Measurements from ENCODE around the gene NOS3.

The NOS3 gene

DNA sequence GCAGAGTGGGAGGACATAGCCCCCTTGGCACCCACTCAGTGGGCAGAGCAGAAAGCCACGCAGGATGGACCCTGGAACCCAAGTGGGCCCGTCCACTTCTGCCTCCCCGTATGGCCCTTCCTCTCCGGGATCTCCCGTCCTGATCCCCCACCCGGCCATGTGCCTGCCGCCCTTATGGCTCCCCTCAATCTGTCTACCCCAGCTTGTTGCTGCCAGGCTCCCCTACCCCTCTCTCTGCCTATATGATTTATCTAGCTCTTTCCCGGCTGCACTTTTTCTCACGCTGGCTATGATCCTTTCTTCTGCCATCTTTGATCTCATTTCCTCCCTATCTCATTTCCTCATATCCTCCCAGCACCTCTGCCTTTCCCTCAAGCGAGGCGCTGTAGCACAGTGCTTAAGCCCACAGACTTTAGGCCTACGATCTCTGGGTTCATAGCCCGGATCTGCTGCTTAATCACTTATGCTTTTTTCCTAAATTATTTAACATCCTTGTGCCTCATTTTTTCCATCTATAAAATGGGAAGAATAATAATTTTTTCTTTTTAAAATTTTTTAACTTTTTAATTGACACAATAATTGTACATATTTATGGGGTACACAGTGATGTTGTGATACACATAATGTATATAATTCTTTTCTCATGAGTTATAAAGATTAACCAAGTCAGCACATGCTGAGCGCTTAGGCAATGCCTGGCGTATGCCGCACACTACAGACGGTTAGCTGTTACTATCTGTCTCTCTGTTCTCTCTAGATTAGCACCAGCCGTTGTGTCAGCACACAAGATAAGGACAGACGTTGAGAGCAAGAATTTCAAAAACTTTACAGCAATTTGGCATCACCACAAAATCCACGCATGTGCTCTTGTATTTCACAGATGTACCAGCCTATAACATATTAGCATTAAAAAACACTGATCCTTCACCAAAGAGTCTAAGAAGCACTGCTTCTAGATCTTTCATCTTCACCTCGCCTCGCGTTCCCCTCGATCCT lies 30.8 kb upstream of the NOS3 start:
- ChIA-PET POLR2A (interaction anchor here (1.3 kb wide), 1 partner anchor 9 kb away, joined by 3 read pairs; no protein-coding TSS in a partner anchor), CTCF (interaction anchor here (0.9 to 15.2 kb wide), 13 partner anchors 9 to 152 kb away, joined by 3 to 215 read pairs (median 5); partner anchors contain the start of gene NOS3)
- DNase-seq = peak; percentile 73 to 87 (median 87)
- Histone ChIP-seq H3K27ac (ENCODE audit: insufficient read depth in 1 of 2, low read depth in 1 of 2, low read length in 2 of 2, poor library complexity in 1 of 2, severe bottlenecking in 2 of 2) (peak overlapping the region in 1 of 2 experiments; percentile 77), H3K4me1 (ENCODE audit: control extremely low read depth in 1 of 4, control insufficient read depth in 4 of 4, insufficient read depth in 4 of 4, low read length in 3 of 4) (peaks cover 0 to 46% (median 38%) of the 10 kb centered on the region in 4 experiments), H3K36me3 (ENCODE audit: control insufficient read depth in 4 of 4, insufficient read depth in 4 of 4, low read length in 3 of 4) (no peaks in the 10 kb centered on the region), H3K27me3 (replicated peaks in 2 of 5; ENCODE audit: control insufficient read depth in 4 of 5, insufficient read depth in 5 of 5, low read length in 4 of 5) (peaks cover 0 to 54% (median 22%) of the 10 kb centered on the region in 5 experiments), H3K9me3 (ENCODE audit: control extremely low read depth in 1 of 5, control insufficient read depth in 4 of 5, insufficient read depth in 2 of 5, low read depth in 1 of 5, low read length in 4 of 5) (no peaks in the 10 kb centered on the region), H3K4me3 (ENCODE audit: control insufficient read depth in 1 of 7, extremely low read depth in 1 of 7, insufficient read depth in 4 of 7, low read depth in 2 of 7, low read length in 6 of 7) (no peak overlapping the region)
- 55% methylated on average over 20 of the region's 24 CpGs for WGBS (ENCODE audit: insufficient coverage)

DNA sequence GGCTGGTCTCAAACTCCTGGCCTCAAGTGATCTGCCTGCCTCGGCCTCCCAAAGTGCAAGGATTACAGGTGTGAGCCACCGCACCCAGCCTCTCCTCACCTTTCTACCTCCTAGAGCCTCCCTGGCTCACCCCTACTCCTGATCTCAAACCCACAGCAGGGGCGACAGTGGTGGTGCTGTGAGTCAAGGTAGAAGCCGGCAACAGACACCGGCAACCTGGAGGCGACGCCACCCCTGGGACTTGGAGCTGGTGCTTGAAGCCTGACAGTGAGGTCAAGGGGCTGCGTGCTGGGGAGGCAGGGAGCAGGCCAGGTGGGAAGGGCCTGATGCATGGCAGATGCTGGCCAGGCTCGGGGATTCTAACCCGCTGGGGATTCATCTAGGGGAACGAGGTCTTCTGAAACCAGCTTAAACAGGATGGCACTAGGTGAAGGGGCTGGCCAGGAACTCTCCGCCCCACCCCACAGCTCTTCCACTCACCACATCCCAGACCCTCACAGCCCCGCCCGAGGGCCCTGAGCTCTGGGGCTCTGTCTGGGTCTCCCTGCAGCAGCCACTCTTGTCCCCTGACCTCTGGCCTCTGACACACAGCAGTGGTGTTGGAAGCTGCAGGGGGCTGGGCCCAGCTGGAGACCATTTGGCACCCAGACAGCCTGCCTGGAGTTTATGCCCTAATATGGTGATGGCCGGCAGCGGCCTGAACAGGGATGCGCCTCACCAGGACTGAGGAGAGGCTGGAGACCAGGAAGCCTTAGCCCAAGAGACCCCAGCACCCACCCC lies 29.1 kb upstream of the NOS3 start:
- Histone ChIP-seq H3K4me3 (ENCODE audit: control insufficient read depth in 1 of 7, extremely low read depth in 1 of 7, insufficient read depth in 4 of 7, low read depth in 2 of 7, low read length in 6 of 7) (no peak overlapping the region), H3K4me1 (ENCODE audit: control extremely low read depth in 1 of 4, control insufficient read depth in 4 of 4, insufficient read depth in 4 of 4, low read length in 3 of 4) (peaks cover 0 to 38% (median 32%) of the 10 kb centered on the region in 4 experiments), H3K27me3 (replicated peaks in 2 of 5; ENCODE audit: control insufficient read depth in 4 of 5, insufficient read depth in 5 of 5, low read length in 4 of 5) (peaks cover 0 to 47% (median 22%) of the 10 kb centered on the region in 5 experiments), H3K27ac (ENCODE audit: insufficient read depth in 1 of 2, low read depth in 1 of 2, low read length in 2 of 2, poor library complexity in 1 of 2, severe bottlenecking in 2 of 2) (peak overlapping the region in 1 of 2 experiments; percentile 49), H3K9me3 (ENCODE audit: control extremely low read depth in 1 of 5, control insufficient read depth in 4 of 5, insufficient read depth in 2 of 5, low read depth in 1 of 5, low read length in 4 of 5) (no peaks in the 10 kb centered on the region), H3K36me3 (ENCODE audit: control insufficient read depth in 4 of 4, insufficient read depth in 4 of 4, low read length in 3 of 4) (no peaks in the 10 kb centered on the region)
- POLR2A ChIA-PET = no interaction called here
- 95% methylated on average over 13 of the region's 17 CpGs for WGBS (ENCODE audit: insufficient coverage)
- CTCF ChIA-PET = interaction anchor here (0.6 to 15.2 kb wide), 27 partner anchors 8 to 617 kb away, joined by 3 to 215 read pairs (median 6); partner anchors contain the start of gene NOS3
- no peak for DNase-seq

DNA sequence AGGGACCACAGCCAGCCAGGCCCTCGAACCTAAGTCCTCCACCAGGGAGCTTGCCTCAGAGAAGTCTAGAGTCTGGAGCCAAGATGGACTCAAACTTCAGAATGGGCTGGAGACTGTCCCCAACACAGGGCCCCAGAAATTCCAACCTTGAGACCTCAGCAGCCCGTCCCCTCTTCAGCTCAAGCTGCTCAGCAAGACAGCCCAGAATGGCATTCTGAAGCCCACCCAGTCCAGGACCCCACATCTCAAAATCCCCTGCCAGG lies 28.6 kb upstream of the NOS3 start:
- no peak for DNase-seq
- Histone ChIP-seq H3K4me1 (ENCODE audit: control extremely low read depth in 1 of 4, control insufficient read depth in 4 of 4, insufficient read depth in 4 of 4, low read length in 3 of 4) (peaks cover 0 to 38% (median 32%) of the 10 kb centered on the region in 4 experiments), H3K9me3 (ENCODE audit: control extremely low read depth in 1 of 5, control insufficient read depth in 4 of 5, insufficient read depth in 2 of 5, low read depth in 1 of 5, low read length in 4 of 5) (no peaks in the 10 kb centered on the region), H3K4me3 (ENCODE audit: control insufficient read depth in 1 of 7, extremely low read depth in 1 of 7, insufficient read depth in 4 of 7, low read depth in 2 of 7, low read length in 6 of 7) (no peak overlapping the region), H3K27me3 (replicated peaks in 2 of 5; ENCODE audit: control insufficient read depth in 4 of 5, insufficient read depth in 5 of 5, low read length in 4 of 5) (peaks cover 0 to 43% (median 22%) of the 10 kb centered on the region in 5 experiments), H3K27ac (ENCODE audit: insufficient read depth in 1 of 2, low read depth in 1 of 2, low read length in 2 of 2, poor library complexity in 1 of 2, severe bottlenecking in 2 of 2) (peak overlapping the region in 1 of 2 experiments; percentile 49), H3K36me3 (ENCODE audit: control insufficient read depth in 4 of 4, insufficient read depth in 4 of 4, low read length in 3 of 4) (no peaks in the 10 kb centered on the region)
- WGBS (ENCODE audit: insufficient coverage) = 71% methylated on average over 2 of the region's 2 CpGs
- POLR2A ChIA-PET = interaction anchor here (0.9 kb wide), 1 partner anchor 22 kb away, joined by 4 read pairs; no protein-coding TSS in a partner anchor
- CTCF ChIA-PET = interaction anchor here (0.6 to 15.2 kb wide), 28 partner anchors 8 to 618 kb away, joined by 3 to 215 read pairs (median 6); partner anchors contain the start of gene NOS3

DNA sequence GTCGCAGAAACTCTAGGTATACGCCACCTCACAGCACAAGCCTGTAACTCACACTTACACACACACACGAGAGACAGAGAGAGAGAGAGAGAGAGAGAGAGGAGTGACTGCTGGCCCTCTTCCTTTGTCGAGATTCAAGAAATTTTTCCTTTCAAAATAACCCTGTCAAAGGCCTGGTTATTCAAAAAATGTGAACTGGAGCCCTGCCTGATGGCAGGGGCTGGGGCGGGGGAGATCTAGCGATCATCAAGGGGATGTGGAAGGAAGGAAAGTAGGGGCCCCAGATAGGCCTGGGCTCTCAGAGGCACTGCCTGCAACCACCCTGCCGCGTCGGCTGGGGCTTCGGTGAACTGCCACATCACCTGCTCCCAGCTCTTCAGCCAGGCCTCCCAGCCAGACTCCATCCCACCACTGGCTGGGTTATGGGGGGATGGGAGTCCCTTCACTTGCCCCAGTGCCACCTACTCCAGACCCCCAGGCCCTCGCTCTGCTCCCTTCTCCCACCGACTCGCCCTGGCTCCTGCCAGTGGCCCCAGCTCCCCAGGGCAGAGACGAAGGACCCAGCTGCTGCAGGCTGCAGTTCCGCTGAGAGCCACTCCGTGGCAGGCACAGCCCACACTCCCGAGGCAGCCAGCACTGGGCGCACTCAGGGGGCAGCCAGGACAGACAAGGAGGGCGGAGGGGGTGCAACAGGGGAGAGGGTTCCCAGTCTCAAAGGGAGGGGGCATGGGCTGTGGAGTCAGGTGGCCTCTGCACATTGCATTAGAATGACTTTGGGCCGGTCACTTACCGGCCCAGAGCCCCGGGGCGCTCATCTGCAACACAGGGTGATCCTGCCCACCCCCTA lies 28.0 kb upstream of the NOS3 start:
- H3K27ac ChIP-seq (ENCODE audit: insufficient read depth in 1 of 2, low read depth in 1 of 2, low read length in 2 of 2, poor library complexity in 1 of 2, severe bottlenecking in 2 of 2) = peak overlapping the region in 1 of 2 experiments; percentile 49
- no peaks in the 10 kb centered on the region for H3K36me3 ChIP-seq (ENCODE audit: control insufficient read depth in 4 of 4, insufficient read depth in 4 of 4, low read length in 3 of 4)
- WGBS (ENCODE audit: insufficient coverage) = 31% methylated on average over 9 of the region's 23 CpGs
- no peaks in the 10 kb centered on the region for H3K9me3 ChIP-seq (ENCODE audit: control extremely low read depth in 1 of 5, control insufficient read depth in 4 of 5, insufficient read depth in 2 of 5, low read depth in 1 of 5, low read length in 4 of 5)
- peaks cover 0 to 40% (median 19%) of the 10 kb centered on the region in 5 experiments for H3K27me3 ChIP-seq (replicated peaks in 2 of 5; ENCODE audit: control insufficient read depth in 4 of 5, insufficient read depth in 5 of 5, low read length in 4 of 5)
- ChIA-PET POLR2A (interaction anchor here (0.6 to 0.9 kb wide), 2 partner anchors 21 to 1130 kb away, joined by 4 read pairs; no protein-coding TSS in a partner anchor), CTCF (interaction anchor here (0.6 to 15.2 kb wide), 34 partner anchors 8 to 207 kb away, joined by 3 to 215 read pairs (median 6); partner anchors contain the start of gene NOS3)
- no peak overlapping the region for H3K4me3 ChIP-seq (ENCODE audit: control insufficient read depth in 1 of 7, extremely low read depth in 1 of 7, insufficient read depth in 4 of 7, low read depth in 2 of 7, low read length in 6 of 7)
- DNase-seq = peak; percentile 60 to 73 (median 69)
- peaks cover 0 to 38% (median 31%) of the 10 kb centered on the region in 4 experiments for H3K4me1 ChIP-seq (ENCODE audit: control extremely low read depth in 1 of 4, control insufficient read depth in 4 of 4, insufficient read depth in 4 of 4, low read length in 3 of 4)

DNA sequence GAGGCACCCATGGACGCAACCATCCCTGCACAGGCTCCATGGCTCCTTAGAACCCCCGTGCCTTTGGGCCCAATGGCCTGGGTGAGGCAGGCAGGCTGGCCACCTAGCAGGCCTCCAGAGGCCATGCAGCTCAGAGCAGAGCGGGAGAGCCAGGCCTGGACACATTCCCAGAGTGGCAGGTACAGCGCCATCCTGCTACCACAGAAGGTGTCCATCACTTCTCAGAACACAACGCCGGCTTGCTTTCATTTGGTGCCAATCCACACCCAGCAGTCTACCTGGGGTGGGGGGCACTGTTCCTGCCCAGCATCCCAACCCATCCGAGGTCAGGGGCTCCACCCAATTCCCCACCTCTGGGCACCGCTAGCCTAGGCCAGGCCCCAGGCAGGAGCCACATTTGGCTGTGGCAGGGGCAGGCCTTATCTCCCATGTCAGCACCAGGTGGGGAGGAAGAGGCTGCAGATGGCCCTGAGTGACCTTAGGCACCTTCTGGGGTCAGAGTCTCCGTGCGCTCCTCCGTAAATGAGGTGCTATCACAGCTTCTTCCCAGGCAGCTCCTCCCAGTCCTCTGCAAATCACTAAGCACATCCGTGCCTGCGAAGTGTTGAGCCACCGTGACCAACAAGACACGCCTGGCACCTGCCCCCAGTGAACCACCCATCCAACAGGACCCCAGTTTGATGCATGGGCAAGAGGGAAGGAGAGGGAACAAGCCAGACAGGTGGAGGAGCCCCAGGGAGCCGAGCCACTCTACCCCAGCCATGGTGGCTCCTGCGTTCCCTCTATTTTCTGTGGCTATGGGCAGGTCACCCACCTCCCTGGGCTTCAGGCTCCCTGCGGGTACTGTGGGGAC lies 26.9 kb upstream of the NOS3 start:
- peaks cover 0 to 34% (median 19%) of the 10 kb centered on the region in 5 experiments for H3K27me3 ChIP-seq (replicated peaks in 2 of 5; ENCODE audit: control insufficient read depth in 4 of 5, insufficient read depth in 5 of 5, low read length in 4 of 5)
- CTCF ChIA-PET = interaction anchor here (0.9 to 15.2 kb wide), 22 partner anchors 9 to 149 kb away, joined by 3 to 215 read pairs (median 6); partner anchors contain the start of gene NOS3
- peaks cover 0 to 33% (median 26%) of the 10 kb centered on the region in 4 experiments for H3K4me1 ChIP-seq (ENCODE audit: control extremely low read depth in 1 of 4, control insufficient read depth in 4 of 4, insufficient read depth in 4 of 4, low read length in 3 of 4)
- POLR2A ChIA-PET = no interaction called here
- H3K9me3 ChIP-seq (ENCODE audit: control extremely low read depth in 1 of 5, control insufficient read depth in 4 of 5, insufficient read depth in 2 of 5, low read depth in 1 of 5, low read length in 4 of 5) = no peaks in the 10 kb centered on the region
- no peak overlapping the region for H3K27ac ChIP-seq (ENCODE audit: insufficient read depth in 1 of 2, low read depth in 1 of 2, low read length in 2 of 2, poor library complexity in 1 of 2, severe bottlenecking in 2 of 2)
- DNase-seq = no peak
- H3K36me3 ChIP-seq (ENCODE audit: control insufficient read depth in 4 of 4, insufficient read depth in 4 of 4, low read length in 3 of 4) = no peaks in the 10 kb centered on the region
- no peak overlapping the region for H3K4me3 ChIP-seq (ENCODE audit: control insufficient read depth in 1 of 7, extremely low read depth in 1 of 7, insufficient read depth in 4 of 7, low read depth in 2 of 7, low read length in 6 of 7)
- WGBS (ENCODE audit: insufficient coverage) = 88% methylated on average over 13 of the region's 18 CpGs
